Measurements from ENCODE around the gene HECW1. TPM values are rescaled to one million over a fixed set of nuclear protein-coding genes. Genes with fewer than 3 reads are reported as not detected.

Gene HECW1
- polyA plus RNA-seq, 2 of the 4 experiments (the other 2 are of a cell fraction): 11.3 TPM

DNA sequence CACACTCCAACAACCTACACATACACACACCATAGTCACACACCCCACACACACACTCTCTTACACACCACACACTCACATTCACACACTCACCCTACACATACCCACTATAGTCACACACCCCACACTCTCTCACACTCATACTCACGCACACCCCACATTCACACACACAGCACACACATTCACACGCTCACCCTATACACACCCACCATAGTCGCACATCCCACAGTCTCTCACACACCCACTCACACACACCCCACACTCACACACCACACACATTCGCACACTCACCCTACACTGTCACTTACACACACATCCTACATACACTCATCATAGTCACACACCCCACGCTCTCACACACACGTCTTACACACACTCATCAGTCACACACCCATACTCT lies 85.6 kb downstream of the HECW1 start:
- POLR2A ChIA-PET: no interaction called here
- CTCF ChIA-PET: no interaction called here
- 92% methylated on average over 6 of the region's 6 CpGs for WGBS (ENCODE audit: missing lambda C conversion rate)
- TF ChIP-seq ESRRA (IDR thresholded peaks at IDR 0.05; ENCODE audit: borderline replicate concordance, low read length): no peak
- no peak for TF ChIP-seq EP300 (IDR thresholded peaks at IDR 0.05)
- TF ChIP-seq JUNB (IDR thresholded peaks at IDR 0.05): no peak
- no peak for TF ChIP-seq HOXB13 (CRISPR knock-in tag; IDR thresholded peaks at IDR 0.05; ENCODE audit: low read depth)
- TF ChIP-seq NR3C1 (IDR thresholded peaks at IDR 0.05): no peak
- TF ChIP-seq RCOR1 (IDR thresholded peaks at IDR 0.05; ENCODE audit: low read depth, low read length): no peak
- Histone ChIP-seq H3K27ac (no peak overlapping the region), H3K4me2 (no peak overlapping the region), H3K4me1 (peaks cover 12% of the 10 kb centered on the region), H3K4me3 (no peak overlapping the region), H3K9me3 (no peaks in the 10 kb centered on the region)
- ATAC-seq (no peak), DNase-seq (ENCODE audit: low read depth in 1 of 2, low spot score in 1 of 2) (no peak), FAIRE-seq (no peak)

DNA sequence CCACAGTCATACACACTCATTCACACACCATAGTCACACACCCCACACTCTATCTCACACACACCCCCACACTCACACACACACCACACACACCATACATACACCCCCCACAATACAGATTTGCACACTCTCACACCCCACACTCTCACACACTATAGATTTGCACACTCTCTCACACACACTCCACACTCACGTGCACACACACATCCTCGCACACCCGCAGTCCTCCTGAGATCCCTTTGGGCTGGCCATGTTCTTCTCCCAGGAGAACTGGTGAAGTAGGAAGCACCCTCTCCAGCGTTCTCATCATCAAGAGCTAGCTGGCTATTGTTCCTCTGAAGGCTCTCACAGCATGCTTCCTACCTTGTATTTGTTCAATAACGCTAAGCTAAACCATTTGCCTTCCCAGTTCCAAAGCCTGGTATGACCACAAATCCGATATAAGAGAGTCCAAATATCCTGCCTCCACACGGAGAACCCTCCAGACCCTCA lies 86.2 kb downstream of the HECW1 start:
- Histone ChIP-seq H3K4me2 (peak overlapping the region; percentile 44; the same call in 2 of the 3 replicates), H3K4me1 (peaks cover 12% of the 10 kb centered on the region), H3K27ac (no peak overlapping the region; a peak in 1 of 6 replicates), H3K9me3 (no peaks in the 10 kb centered on the region), H3K4me3 (no peak overlapping the region)
- 50% methylated on average over 7 of the region's 7 CpGs for WGBS (ENCODE audit: missing lambda C conversion rate)
- DNase-seq (ENCODE audit: low read depth in 1 of 2, low spot score in 1 of 2) (no peak), FAIRE-seq (no peak), ATAC-seq (peak in 1 of 2 experiments; percentile 25; a peak in 1 of 6 replicates)
- ChIA-PET CTCF (no interaction called here), POLR2A (no interaction called here)
- TF ChIP-seq RARB (CRISPR knock-in tag; IDR thresholded peaks at IDR 0.05) (no peak), ELK1 (IDR thresholded peaks at IDR 0.05; ENCODE audit: low read depth, low read length) (no peak), CTCF (IDR thresholded peaks at IDR 0.05) (no peak), RNF2 (IDR thresholded peaks at IDR 0.05; ENCODE audit: borderline replicate concordance, low read depth) (no peak)

DNA sequence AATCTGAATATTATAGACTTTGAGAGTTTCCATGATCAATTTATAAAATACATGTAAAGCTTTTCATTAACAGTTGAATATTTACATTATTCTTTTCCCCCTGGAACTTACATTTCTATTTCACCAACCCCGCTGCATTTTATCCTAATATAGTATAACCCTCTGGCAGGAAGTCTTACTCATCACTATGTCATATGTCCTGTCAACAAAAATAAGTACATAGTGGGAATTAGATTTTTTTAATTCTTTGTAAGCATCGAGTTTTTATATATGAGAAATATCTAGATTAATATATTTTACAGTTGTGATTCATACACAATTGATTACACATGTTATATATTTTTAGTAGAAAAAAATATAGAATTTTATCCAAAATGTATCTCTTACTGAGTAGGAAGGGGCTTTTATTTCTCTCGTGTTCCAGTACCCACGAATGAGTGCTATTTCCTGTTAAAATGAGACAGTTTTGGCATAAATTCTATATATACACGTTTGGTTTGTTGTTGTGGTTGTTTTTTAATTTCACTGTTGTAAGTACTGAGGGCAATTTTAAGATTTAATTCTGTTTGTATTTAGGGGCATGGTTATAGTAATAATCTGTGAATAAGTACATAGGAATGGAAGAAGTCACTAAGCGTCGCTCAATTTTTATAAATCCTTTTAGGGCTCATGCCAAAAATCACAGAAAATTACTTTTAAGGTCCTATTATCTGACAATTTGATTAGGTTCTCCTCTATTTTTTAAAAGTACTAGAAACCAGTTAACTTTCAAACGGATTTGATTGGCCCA lies 87.1 kb downstream of the HECW1 start:
- Histone ChIP-seq H3K4me1 (peaks cover 20% of the 10 kb centered on the region), H3K27ac (no peak overlapping the region; a peak in 1 of 6 replicates), H3K4me2 (peak overlapping the region; percentile 44; the same call in 2 of the 3 replicates), H3K9me3 (no peaks in the 10 kb centered on the region), H3K4me3 (no peak overlapping the region)
- CTCF ChIA-PET: interaction anchor here (1.2 kb wide), 1 partner anchor 17 kb away, joined by 3 read pairs; no protein-coding TSS in a partner anchor
- DNase-seq (ENCODE audit: low read depth in 1 of 2, low spot score in 1 of 2) (no peak), ATAC-seq (no peak), FAIRE-seq (no peak)
- TF ChIP-seq HEYL (CRISPR knock-in tag; IDR thresholded peaks at IDR 0.05) (no peak), ZC3H11A (IDR thresholded peaks at IDR 0.05) (no peak), MAZ (IDR thresholded peaks at IDR 0.05; ENCODE audit: borderline replicate concordance, low read depth, low read length) (no peak), CBX2 (IDR thresholded peaks at IDR 0.05; ENCODE audit: borderline replicate concordance, low read depth) (no peak), POLR2AphosphoS2 (conservative IDR thresholded peaks at IDR 0.05; ENCODE audit: low read length) (no peak)
- TF ChIP-seq, protein P1, sequence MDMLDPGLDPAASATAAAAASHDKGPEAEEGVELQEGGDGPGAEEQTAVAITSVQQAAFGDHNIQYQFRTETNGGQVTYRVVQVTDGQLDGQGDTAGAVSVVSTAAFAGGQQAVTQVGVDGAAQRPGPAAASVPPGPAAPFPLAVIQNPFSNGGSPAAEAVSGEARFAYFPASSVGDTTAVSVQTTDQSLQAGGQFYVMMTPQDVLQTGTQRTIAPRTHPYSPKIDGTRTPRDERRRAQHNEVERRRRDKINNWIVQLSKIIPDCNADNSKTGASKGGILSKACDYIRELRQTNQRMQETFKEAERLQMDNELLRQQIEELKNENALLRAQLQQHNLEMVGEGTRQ (IDR thresholded peaks at IDR 0.05): no peak
- TF ChIP-seq, protein P2, sequence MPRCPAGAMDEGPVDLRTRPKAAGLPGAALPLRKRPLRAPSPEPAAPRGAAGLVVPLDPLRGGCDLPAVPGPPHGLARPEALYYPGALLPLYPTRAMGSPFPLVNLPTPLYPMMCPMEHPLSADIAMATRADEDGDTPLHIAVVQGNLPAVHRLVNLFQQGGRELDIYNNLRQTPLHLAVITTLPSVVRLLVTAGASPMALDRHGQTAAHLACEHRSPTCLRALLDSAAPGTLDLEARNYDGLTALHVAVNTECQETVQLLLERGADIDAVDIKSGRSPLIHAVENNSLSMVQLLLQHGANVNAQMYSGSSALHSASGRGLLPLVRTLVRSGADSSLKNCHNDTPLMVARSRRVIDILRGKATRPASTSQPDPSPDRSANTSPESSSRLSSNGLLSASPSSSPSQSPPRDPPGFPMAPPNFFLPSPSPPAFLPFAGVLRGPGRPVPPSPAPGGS (IDR thresholded peaks at IDR 0.05): no peak
- POLR2A ChIA-PET: no interaction called here
- 13% methylated on average over 8 of the region's 8 CpGs for WGBS (ENCODE audit: missing lambda C conversion rate)
